ENCODE data around the gene CNOT4.

- TF ChIP-seq, protein P1, sequence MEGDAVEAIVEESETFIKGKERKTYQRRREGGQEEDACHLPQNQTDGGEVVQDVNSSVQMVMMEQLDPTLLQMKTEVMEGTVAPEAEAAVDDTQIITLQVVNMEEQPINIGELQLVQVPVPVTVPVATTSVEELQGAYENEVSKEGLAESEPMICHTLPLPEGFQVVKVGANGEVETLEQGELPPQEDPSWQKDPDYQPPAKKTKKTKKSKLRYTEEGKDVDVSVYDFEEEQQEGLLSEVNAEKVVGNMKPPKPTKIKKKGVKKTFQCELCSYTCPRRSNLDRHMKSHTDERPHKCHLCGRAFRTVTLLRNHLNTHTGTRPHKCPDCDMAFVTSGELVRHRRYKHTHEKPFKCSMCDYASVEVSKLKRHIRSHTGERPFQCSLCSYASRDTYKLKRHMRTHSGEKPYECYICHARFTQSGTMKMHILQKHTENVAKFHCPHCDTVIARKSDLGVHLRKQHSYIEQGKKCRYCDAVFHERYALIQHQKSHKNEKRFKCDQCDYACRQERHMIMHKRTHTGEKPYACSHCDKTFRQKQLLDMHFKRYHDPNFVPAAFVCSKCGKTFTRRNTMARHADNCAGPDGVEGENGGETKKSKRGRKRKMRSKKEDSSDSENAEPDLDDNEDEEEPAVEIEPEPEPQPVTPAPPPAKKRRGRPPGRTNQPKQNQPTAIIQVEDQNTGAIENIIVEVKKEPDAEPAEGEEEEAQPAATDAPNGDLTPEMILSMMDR (IDR thresholded peaks at IDR 0.05): no peak
- TF ChIP-seq BHLHE40 (IDR thresholded peaks at IDR 0.05; ENCODE audit: low read depth, low read length) (no peak), POLR2A (IDR thresholded peaks at IDR 0.05; ENCODE audit: low read length) (no peak), ESRRA (IDR thresholded peaks at IDR 0.05; ENCODE audit: borderline replicate concordance, low read length) (no peak), GATA3 (IDR thresholded peaks at IDR 0.05; ENCODE audit: borderline replicate concordance) (no peak), CEBPB (IDR thresholded peaks at IDR 0.05) (no peak), JUN (IDR thresholded peaks at IDR 0.05) (no peak), MAFK (IDR thresholded peaks at IDR 0.05; ENCODE audit: partially characterized antibody) (no peak)
- TF ChIP-seq, protein P2, sequence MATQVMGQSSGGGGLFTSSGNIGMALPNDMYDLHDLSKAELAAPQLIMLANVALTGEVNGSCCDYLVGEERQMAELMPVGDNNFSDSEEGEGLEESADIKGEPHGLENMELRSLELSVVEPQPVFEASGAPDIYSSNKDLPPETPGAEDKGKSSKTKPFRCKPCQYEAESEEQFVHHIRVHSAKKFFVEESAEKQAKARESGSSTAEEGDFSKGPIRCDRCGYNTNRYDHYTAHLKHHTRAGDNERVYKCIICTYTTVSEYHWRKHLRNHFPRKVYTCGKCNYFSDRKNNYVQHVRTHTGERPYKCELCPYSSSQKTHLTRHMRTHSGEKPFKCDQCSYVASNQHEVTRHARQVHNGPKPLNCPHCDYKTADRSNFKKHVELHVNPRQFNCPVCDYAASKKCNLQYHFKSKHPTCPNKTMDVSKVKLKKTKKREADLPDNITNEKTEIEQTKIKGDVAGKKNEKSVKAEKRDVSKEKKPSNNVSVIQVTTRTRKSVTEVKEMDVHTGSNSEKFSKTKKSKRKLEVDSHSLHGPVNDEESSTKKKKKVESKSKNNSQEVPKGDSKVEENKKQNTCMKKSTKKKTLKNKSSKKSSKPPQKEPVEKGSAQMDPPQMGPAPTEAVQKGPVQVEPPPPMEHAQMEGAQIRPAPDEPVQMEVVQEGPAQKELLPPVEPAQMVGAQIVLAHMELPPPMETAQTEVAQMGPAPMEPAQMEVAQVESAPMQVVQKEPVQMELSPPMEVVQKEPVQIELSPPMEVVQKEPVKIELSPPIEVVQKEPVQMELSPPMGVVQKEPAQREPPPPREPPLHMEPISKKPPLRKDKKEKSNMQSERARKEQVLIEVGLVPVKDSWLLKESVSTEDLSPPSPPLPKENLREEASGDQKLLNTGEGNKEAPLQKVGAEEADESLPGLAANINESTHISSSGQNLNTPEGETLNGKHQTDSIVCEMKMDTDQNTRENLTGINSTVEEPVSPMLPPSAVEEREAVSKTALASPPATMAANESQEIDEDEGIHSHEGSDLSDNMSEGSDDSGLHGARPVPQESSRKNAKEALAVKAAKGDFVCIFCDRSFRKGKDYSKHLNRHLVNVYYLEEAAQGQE (IDR thresholded peaks at IDR 0.05): no peak
Measured at GRCh38 chr7:135375908-135376699, 133.8 kb downstream of the CNOT4 start.
